ENCODE data around the gene ATP1A1.

Gene ATP1A1

GRCh38 chr1:116372651-116373430 lies at the start of gene ATP1A1:
ATP1A1 (plus strand) TSS chr1:116373244; CDS start chr1:116373512, 268 bp downstream.
- no peak for FAIRE-seq

- no peak for FAIRE-seq
These were observed 49.6 kb upstream of the ATP1A1 start for GRCh38 chr1:116323491-116323890.

- FAIRE-seq = no peak
These were observed 48.6 kb upstream of the ATP1A1 start for GRCh38 chr1:116324411-116324810.

GRCh38 chr1:116325104-116325503 lies 47.9 kb upstream of the ATP1A1 start:
- FAIRE-seq = no peak

- FAIRE-seq = no peak
These were observed 47.1 kb upstream of the ATP1A1 start for GRCh38 chr1:116325922-116326321.

- FAIRE-seq = no peak
These were observed 46.6 kb upstream of the ATP1A1 start for GRCh38 chr1:116326486-116326885.

- FAIRE-seq = no peak
These were observed 44.4 kb upstream of the ATP1A1 start for GRCh38 chr1:116328671-116329070.

GRCh38 chr1:116329524-116330341 lies 43.3 kb upstream of the ATP1A1 start:
- FAIRE-seq = no peak

GRCh38 chr1:116330342-116330652 lies 42.7 kb upstream of the ATP1A1 start:
- no peak for FAIRE-seq

- no peak for FAIRE-seq
These were observed 42.2 kb upstream of the ATP1A1 start for GRCh38 chr1:116330846-116331245.

- no peak for FAIRE-seq
These were observed 41.5 kb upstream of the ATP1A1 start for GRCh38 chr1:116331523-116331922.

GRCh38 chr1:116332451-116332850 lies 40.6 kb upstream of the ATP1A1 start:
- FAIRE-seq = no peak

GRCh38 chr1:116333171-116334014 lies 39.7 kb upstream of the ATP1A1 start:
- FAIRE-seq = no peak

GRCh38 chr1:116334015-116334547 lies 39.0 kb upstream of the ATP1A1 start:
- FAIRE-seq = no peak

GRCh38 chr1:116334868-116335635 lies 38.0 kb upstream of the ATP1A1 start:
- no peak for FAIRE-seq

- no peak for FAIRE-seq
These were observed 37.0 kb upstream of the ATP1A1 start for GRCh38 chr1:116335850-116336624.

- no peak for FAIRE-seq
These were observed 35.6 kb upstream of the ATP1A1 start for GRCh38 chr1:116337398-116337797.

- no peak for FAIRE-seq
These were observed 34.6 kb upstream of the ATP1A1 start for GRCh38 chr1:116338400-116338799.

- no peak for FAIRE-seq
These were observed 32.4 kb upstream of the ATP1A1 start for GRCh38 chr1:116340506-116341231.

GRCh38 chr1:116343019-116343418 lies 30.0 kb upstream of the ATP1A1 start:
- no peak for FAIRE-seq

GRCh38 chr1:116345011-116345410 lies 28.0 kb upstream of the ATP1A1 start:
- no peak for FAIRE-seq

All from G401.6 (cell line).